A549 treated with AZD9567 at 1 μM for 4 hours (cell line): ENCODE data around the gene CPED1. TPM values are rescaled to one million over a fixed set of nuclear protein-coding genes. Genes with fewer than 3 reads are reported as not detected.

Experiments used
- total RNA-seq: library from RNA; stranded (reverse); fragments of 200-300 nt; extraction: Qiagen RNA extraction; gene quantifications from 5 replicates; pipeline ENCODE4 v1.2.3, GENCODE V29; 2022; ENCODE audit not compliant: insufficient read depth

CPED1 gene
- 0.03 to 0.10 TPM in 2 of 5 replicates, not detected in the others for total RNA-seq

GRCh38 chr7:120988591-120989256 is at the start of gene CPED1:
Gene CPED1, plus strand, starts transcription at chr7:120988711. Its CDS starts 911 bp downstream, at chr7:120989622.

GRCh38 chr7:120950539-120951308 is 37.8 kb upstream of the CPED1 start, which contains the start of gene ING3:
Gene ING3, plus strand, starts transcription at chr7:120950777. Its CDS starts 120 bp downstream, at chr7:120950897.

GRCh38 chr7:121328508-121329190 is 340.1 kb downstream of the CPED1 start, which contains the start of gene WNT16:
Gene WNT16, plus strand, starts transcription at chr7:121329000. Its CDS starts 293 bp downstream, at chr7:121329293.

Other genes with a start within 250 kb of the CPED1 start
- gene TSPAN12, start 130.6 kb upstream of the CPED1 start, total RNA-seq = 0.41 to 0.82 TPM (median 0.70 TPM) in 4 of 5 replicates, not detected in the other
- 4.3 to 5.9 TPM (median 5.7 TPM) in 5 replicates for gene ING3, start 37.9 kb upstream of the CPED1 start, total RNA-seq